OCI-M2 (cell line): ENCODE data around the gene BLVRA.

Experiments used
- DNase-seq: peaks from one replicate; lab custom pipeline; 2025; ENCODE audit not compliant: unreplicated experiment; lab: John Stamatoyannopoulos, UW

Gene BLVRA

GRCh38 chr7:43749383-43749940 lies 9.0 kb upstream of the BLVRA start:
- DNase-seq, result no peak

- no peak for DNase-seq
These were observed 8.2 kb upstream of the BLVRA start for GRCh38 chr7:43750016-43750887.

- no peak for DNase-seq
These were observed 6.1 kb upstream of the BLVRA start for GRCh38 chr7:43752411-43752810.

- DNase-seq, result no peak
These were observed 5.1 kb upstream of the BLVRA start for GRCh38 chr7:43753271-43753810.

- DNase-seq, result no peak
These were observed 4.6 kb upstream of the BLVRA start for GRCh38 chr7:43753843-43754242.

GRCh38 chr7:43754596-43754995 lies 3.9 kb upstream of the BLVRA start:
- DNase-seq, result no peak

GRCh38 chr7:43756368-43757072 lies 2.0 kb upstream of the BLVRA start:
- no peak for DNase-seq

- DNase-seq, result no peak
These were observed 1.3 kb upstream of the BLVRA start for GRCh38 chr7:43757073-43757720.

- DNase-seq, result no peak
These were observed 573 bp downstream of the BLVRA start for GRCh38 chr7:43758822-43759683.

GRCh38 chr7:43760861-43761260 lies 2.4 kb downstream of the BLVRA start:
- DNase-seq, result no peak

- no peak for DNase-seq
These were observed 2.9 kb downstream of the BLVRA start for GRCh38 chr7:43761382-43761781.

- DNase-seq, result no peak
These were observed 3.6 kb downstream of the BLVRA start for GRCh38 chr7:43761938-43762692.

GRCh38 chr7:43763183-43763582 lies 4.7 kb downstream of the BLVRA start:
- DNase-seq, result no peak

- no peak for DNase-seq
These were observed 5.7 kb downstream of the BLVRA start for GRCh38 chr7:43764039-43764761.

GRCh38 chr7:43764807-43765491 lies 6.5 kb downstream of the BLVRA start:
- DNase-seq, result no peak

- DNase-seq, result no peak
These were observed 8.1 kb downstream of the BLVRA start for GRCh38 chr7:43766564-43766963.

GRCh38 chr7:43767311-43767710 lies 8.8 kb downstream of the BLVRA start:
- DNase-seq, result no peak

- no peak for DNase-seq
These were observed 9.9 kb downstream of the BLVRA start for GRCh38 chr7:43768201-43768886.
